Sciatic nerve (tissue), 2 donors: ENCODE results near the gene EVL. TPM values are rescaled to one million over a fixed set of nuclear protein-coding genes. Genes with fewer than 3 reads are reported as not detected.
"Not testable (repeated sequence)": the region's sequence is repeated elsewhere in the genome, so short reads cannot be mapped to it uniquely, and the experiment has no call there.

Source experiments
- ATAC-seq: fragments of 200-7000 bp; cut with Tn5 transposase; one replicate; pipeline ENCODE4 v1.9.1; 2020; ENCODE audit warnings: mild to moderate bottlenecking, moderate library complexity
- DNase-seq: peaks from one replicate; pipeline ENCODE4 v3.0.0-alpha.2; 2020; ENCODE audit warnings: low spot score
- intact Hi-C: fragments of 100-400 bp; cut with DNase I; formaldehyde crosslinking; loops from one replicate; pipeline ENCODE4 v1.14.2; 2022
- total RNA-seq: library from RNA; stranded (reverse); fragmentation: NEBNext Ultra II Directional; extraction: Animal tissue kit (Norgen Biotek cat#: 25700); gene quantifications from one replicate; pipeline ENCODE4 v1.2.1, GENCODE V29; 2021
- donor health status: DM: no; HTN: no; CAD: no.
- donor health status: DM: no; HTN: no; CAD: no.

The EVL gene
- total RNA-seq, 1 donor from 2014 or later: 87.2 TPM

DNA sequence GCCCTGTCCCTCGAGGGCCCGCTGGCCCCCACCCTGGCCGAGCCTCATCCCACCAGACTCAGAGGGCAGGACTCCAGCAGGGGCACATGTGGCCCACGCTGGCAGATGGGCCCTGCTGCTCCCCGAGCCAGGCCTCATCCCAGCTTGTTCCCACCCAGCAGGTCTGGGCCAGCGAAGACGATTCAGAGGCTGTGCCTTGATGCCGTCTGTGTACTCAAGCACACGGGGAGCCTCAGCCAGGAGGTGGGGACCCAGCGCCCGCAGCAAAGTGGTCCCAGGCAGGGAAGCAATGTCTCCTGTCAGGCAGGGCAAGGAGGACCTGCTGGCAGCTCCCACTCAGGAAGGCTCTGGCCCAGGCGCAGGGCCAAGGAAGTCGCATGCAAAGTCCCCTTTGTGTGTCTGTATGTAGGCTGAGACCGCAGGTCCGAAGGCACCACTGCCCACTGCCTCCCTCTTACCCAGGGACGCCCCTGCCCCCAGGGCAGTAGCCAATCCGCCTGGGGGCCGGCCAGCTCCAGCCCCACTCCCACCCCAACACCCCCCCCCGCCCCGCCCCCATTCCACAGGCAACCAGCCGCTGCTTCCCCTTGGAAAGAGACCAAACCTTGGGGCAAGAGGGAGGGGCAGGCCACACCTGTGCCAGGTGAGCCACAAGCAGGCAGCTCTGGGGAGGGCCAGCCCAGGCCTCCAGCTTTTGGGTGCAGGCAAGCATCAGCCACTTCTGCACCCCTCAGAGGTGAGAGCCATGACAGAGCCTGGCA, 84.8 kb downstream of the EVL start:
- ATAC-seq (no peak), DNase-seq (no peak)
- intact Hi-C loops: no loop called here

DNA sequence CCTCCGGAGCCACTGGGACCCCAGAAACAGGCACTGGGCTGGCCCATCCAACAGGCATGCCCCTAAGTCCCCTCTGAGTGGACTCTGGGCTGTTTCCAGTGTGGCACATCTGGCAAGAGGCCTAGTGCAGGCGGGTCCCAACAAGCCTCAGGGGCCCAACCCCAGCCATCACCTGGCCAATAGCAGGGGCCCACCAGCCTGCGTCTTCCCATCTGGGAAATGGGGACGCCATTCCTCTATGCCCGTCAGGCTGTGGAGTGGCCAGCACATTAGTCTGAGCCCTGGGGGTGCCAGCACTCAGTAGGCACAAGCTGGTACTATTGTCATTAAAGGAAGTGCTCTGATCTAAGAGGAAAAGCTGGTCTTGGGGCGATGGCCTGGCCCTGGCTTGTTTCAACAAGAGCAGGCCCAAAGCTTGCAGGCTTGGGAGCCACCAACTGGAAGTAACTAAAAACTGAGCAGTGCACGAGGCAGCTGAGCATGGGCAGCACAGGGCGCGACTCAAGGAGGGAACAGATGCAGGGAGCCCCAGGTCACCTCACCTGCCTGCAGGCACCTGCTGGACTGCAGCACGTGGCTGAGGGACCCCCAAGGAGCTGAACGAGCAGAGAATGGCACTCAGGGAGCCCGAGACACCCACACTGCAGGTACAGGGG, 85.8 kb downstream of the EVL start:
- intact Hi-C loops: no loop called here
- ATAC-seq: no peak
- no peak for DNase-seq

DNA sequence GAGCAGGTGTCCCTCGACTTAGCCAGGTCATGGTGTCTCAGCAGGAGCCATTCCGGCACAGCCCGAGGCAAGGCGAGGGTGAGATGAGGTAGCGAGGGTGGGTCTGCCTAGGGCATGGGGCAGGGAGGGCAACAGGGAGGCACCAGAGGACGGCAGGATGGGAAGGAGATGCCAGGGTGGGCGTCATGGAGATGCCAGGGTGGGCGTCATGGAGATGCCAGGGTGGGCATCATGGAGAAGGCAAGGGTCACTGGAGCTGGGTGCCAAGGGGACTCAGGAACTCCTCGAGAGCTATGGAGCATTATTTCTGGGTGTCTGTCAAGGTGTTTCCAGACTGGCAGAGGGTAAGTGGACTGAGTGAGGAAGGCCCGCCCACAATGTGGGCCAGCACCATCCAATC, 86.9 kb downstream of the EVL start:
- ATAC-seq (no peak), DNase-seq (no peak)
- intact Hi-C loops: no loop called here

DNA sequence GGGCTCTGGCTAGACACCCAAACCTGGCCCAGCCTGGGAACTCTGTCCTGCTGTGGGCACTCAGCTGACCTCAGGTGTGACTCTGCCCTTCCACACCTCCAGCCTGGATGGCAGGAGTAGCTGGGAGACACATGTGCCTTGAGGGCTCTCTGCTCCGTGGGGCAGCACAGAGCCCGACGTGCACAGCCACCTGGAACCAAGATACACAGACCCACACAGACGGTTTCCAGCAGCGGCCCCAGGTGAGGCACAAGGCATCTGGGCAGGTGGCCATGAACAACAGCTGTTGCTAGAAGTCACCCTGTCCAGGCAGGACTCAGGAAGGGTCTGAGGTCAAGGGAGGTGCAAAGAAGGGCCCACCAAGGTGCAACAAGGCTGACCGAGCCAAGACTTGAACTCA, 88.3 kb downstream of the EVL start:
- intact Hi-C loops: no loop called here
- no peak for ATAC-seq
- no peak for DNase-seq

GRCh38 chr14:100155049-100155621, 89.9 kb downstream of the EVL start:
- intact Hi-C loops: no loop called here
- ATAC-seq (peak; percentile 14), DNase-seq (no peak)

DNA sequence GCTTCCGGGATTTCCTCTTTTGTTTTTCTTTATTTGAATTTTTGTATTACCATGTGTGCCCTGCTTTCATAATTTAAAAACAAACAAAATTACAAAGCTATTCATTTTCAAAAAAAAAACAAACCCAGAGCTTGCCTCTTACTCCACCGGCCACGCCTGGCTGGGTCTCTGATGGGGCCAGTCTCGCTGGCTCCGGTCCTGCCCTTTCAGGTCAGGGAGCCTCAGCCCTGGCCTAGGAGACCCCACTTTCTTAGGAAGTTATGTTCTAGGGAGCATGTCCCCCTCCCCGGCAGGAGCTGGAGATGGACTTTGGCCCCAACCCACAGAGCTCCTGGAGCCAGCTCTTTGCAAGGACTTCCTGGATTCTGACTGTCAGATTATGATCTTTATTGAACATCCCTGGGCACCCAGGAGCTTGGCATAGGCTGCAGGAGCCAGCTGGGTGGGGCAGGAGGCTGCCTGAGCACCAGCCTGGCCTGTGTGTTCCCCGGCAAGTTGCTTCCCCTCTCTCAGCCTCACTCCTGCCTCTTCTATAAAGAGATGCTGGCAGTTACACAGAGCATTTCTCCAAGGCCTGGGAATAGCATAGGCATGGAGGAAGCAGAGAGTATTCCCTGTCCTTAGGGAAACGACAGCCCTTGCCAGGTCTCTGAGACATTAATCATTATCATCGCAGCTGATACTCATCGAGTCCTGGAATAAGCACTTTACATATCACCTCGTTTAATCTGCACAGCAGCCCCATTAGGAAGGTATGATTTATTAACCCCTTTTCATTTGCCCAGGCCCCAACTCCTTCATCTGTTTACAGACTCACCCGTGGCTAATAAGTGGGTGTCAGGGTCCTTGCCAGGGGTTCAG, 90.8 kb downstream of the EVL start:
- no peak for DNase-seq
- intact Hi-C loops: no loop called here

GRCh38 chr14:100156776-100157175, 91.6 kb downstream of the EVL start:
- DNase-seq: no peak
- intact Hi-C loops: no loop called here
- ATAC-seq: no peak

More for the DNA sequence above, 90.8 kb downstream of the EVL start:
- ATAC-seq: peak; percentile 27

- DNase-seq, intact Hi-C loops, ATAC-seq: not testable (repeated sequence)
These were observed 92.5 kb downstream of the EVL start for GRCh38 chr14:100157548-100158232.

DNA sequence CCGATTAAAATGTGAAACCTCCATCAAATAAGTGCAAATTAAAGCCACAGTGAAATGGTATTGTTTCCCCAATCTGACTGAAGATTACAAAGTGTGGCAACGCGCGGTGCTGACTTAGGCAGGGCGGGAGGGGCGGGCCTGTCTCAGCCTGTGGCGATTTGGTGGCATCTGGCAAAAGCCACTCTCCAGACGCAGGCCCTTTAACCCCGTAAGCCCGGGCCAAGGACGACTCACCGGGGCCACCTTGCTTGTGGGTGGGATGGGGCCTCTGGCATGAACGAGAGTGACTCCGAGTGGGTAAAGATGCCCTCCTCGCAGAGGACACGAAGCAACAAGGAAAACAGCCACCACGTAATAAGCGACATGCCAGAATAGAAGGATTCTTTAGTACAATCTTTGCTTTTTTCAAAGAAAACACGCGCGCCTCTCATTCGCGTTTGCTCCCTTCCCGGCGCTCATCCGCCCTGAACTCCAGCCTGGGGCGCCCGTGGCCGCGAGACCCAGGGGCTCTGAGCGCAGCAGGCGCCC, 93.4 kb downstream of the EVL start:
- DNase-seq: no peak
- ATAC-seq: no peak
- intact Hi-C loops: no loop called here

DNA sequence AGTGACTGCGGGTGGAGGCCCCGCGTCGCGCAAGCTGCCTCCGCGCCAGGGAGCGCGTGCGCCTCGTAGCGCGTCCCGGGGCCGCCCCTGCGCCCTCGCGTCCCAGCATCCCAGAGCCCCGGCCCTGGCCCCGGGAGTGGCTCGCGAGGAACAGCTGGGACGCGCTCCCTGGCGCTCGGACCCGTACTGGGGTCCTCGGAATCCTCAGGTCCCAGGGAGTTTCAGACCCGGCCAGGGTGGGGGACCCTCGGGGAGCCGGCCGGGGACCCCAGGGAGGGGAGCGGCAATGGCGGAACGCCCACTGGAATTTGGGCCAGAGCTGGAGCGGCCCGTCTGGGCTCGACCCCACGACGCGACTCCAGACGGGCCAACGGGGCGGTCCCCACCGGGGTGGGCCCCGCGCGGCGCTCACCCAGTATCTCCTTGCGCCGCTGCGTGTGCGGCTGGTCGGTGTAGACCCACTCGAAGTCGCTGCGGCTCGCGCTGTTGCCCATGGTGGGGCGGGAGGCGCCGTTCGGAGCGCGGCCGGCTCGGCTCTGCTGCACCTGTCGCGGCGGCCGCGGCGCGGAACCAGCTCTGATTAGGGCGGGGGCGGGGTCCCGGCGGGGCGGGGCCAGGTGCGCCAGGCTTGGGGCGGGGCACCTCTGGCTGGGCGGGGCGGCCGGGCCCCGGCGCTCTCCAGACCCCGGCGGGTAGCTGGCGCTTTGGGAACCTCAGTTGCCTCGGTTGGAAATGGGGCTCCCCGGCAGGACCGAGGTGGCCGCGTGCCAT, 94.1 kb downstream of the EVL start, which contains the start of gene DEGS2:
DEGS2 (minus strand) TSS at position 552 of the 771 bp plus-strand sequence; CDS start at position 494, 58 bp downstream.
- intact Hi-C loops: no loop called here
- DNase-seq: no peak
- ATAC-seq: no peak

DNA sequence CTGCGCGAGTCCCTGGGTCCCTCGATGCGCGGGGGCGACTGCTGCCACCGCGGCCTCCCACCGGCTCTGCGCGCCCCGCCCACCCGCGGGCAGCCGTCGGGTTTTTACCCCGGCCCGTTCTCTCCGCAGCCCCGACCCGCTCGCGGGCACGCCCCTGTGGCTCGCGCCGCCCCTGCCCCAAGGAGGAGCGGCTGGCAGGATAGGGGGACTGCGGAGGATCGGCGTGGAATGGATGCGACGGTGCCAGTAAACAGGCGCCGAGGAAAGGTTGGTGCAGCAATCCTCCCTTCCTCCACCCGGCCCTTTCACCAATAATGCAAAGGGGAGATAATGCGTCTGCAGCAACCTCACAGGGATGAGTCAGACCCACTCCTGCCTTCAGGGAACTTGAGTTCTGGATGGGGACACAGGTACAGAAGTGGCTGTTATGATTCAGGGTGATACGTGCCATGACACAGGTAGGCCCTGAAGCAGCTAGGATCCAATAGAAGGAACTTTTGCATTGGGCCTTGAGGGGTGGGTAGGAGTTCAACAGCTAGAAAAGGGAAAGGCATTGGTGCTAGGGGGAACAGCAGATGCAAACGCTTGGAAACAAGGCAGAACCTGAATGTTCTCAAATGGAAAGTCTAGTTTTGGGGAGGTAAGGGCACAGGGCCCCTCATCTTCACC, 94.8 kb downstream of the EVL start:
- intact Hi-C loops: no loop called here
- no peak for ATAC-seq
- DNase-seq: no peak

DNA sequence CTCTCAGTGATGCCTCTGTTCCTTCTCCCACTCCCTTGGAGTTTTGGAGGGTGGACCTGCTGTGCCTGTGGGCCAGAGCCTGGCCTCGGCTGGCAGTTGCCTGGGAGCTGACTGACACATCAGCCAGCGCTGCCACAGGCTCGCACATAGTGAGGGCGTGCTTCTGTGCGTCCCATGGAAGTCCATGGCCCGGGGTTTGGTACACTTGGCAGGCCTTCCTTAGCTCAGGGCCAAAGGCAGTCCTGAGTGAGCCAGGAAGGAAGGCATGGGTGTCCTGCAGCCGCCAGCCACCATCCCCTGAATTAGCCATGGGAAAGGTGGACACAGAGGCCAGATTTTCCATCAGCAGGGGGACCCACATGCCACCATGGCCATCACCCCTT, 95.3 kb downstream of the EVL start:
- intact Hi-C loops: no loop called here
- no peak for DNase-seq
- no peak for ATAC-seq

GRCh38 chr14:100165376-100165775, 100.2 kb downstream of the EVL start:
- peak; percentile 71 for ATAC-seq
- intact Hi-C loops: no loop called here

GRCh38 chr14:100165831-100166440, 100.7 kb downstream of the EVL start:
- DNase-seq: no peak
- intact Hi-C loops: no loop called here
- peak; percentile 38 for ATAC-seq

More at GRCh38 chr14:100165376-100165775, 100.2 kb downstream of the EVL start:
- DNase-seq: no peak

GRCh38 chr14:100168506-100168905, 103.3 kb downstream of the EVL start:
- intact Hi-C loops: no loop called here
- ATAC-seq: no peak
- no peak for DNase-seq

DNA sequence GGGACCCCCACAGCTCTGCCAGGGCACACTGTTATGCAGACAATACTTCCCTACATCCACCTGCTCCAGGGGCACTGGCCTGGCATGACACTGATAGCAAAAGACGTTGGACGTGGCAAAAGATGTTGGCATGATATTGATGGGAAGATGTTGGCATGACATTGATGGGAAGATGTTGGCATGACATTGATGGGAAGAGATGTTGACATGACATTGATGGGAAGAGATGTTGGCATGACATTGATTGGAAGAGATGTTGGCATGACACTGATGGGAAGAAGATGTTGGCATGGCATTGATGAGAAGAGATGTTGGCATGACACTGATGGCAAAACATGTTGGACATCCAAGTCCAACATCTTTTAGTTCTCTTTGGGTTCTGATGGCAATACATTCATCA, 105.7 kb downstream of the EVL start:
- no peak for ATAC-seq

GRCh38 chr14:100172811-100173210, 107.6 kb downstream of the EVL start:
- intact Hi-C loops: no loop called here
- DNase-seq (no peak), ATAC-seq (no peak)

More for the DNA sequence above, 105.7 kb downstream of the EVL start:
- intact Hi-C loops: no loop called here
- DNase-seq: no peak
